Astrocyte of the cerebellum (primary cell): ENCODE results near the gene KIF1A.

Experiments used
- DNase-seq: peaks from one replicate; pipeline ENCODE4 v3.0.0-alpha.2; 2011; ENCODE audit warnings: low read depth
- H3K4me3 ChIP-seq: 2 replicates; pipeline ENCODE4 v1.5.1; 2011; ENCODE audit warnings: mild to moderate bottlenecking, low read depth, low read length, moderate library complexity
- in situ Hi-C: cut with HindIII; loops from 2 replicates; pipeline ENCODE4 v1.10.0; 2017; ENCODE audit warnings: low sequenced_read_pairs
- TF ChIP-seq, protein P1 (sequence below): IDR thresholded peaks from 2 replicates; pipeline ENCODE4 v1.5.1; 2012; ENCODE audit warnings: low read length, low read depth, moderate library complexity, mild to moderate bottlenecking; ENCODE audit errors: missing control alignments

KIF1A gene, protein sequence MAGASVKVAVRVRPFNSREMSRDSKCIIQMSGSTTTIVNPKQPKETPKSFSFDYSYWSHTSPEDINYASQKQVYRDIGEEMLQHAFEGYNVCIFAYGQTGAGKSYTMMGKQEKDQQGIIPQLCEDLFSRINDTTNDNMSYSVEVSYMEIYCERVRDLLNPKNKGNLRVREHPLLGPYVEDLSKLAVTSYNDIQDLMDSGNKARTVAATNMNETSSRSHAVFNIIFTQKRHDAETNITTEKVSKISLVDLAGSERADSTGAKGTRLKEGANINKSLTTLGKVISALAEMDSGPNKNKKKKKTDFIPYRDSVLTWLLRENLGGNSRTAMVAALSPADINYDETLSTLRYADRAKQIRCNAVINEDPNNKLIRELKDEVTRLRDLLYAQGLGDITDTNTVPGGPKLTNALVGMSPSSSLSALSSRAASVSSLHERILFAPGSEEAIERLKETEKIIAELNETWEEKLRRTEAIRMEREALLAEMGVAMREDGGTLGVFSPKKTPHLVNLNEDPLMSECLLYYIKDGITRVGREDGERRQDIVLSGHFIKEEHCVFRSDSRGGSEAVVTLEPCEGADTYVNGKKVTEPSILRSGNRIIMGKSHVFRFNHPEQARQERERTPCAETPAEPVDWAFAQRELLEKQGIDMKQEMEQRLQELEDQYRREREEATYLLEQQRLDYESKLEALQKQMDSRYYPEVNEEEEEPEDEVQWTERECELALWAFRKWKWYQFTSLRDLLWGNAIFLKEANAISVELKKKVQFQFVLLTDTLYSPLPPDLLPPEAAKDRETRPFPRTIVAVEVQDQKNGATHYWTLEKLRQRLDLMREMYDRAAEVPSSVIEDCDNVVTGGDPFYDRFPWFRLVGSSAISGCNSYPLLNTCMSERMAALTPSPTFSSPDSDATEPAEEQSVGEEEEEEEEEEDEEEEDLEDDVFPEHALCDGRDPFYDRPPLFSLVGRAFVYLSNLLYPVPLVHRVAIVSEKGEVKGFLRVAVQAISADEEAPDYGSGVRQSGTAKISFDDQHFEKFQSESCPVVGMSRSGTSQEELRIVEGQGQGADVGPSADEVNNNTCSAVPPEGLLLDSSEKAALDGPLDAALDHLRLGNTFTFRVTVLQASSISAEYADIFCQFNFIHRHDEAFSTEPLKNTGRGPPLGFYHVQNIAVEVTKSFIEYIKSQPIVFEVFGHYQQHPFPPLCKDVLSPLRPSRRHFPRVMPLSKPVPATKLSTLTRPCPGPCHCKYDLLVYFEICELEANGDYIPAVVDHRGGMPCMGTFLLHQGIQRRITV (N-terminal part only)

DNA sequence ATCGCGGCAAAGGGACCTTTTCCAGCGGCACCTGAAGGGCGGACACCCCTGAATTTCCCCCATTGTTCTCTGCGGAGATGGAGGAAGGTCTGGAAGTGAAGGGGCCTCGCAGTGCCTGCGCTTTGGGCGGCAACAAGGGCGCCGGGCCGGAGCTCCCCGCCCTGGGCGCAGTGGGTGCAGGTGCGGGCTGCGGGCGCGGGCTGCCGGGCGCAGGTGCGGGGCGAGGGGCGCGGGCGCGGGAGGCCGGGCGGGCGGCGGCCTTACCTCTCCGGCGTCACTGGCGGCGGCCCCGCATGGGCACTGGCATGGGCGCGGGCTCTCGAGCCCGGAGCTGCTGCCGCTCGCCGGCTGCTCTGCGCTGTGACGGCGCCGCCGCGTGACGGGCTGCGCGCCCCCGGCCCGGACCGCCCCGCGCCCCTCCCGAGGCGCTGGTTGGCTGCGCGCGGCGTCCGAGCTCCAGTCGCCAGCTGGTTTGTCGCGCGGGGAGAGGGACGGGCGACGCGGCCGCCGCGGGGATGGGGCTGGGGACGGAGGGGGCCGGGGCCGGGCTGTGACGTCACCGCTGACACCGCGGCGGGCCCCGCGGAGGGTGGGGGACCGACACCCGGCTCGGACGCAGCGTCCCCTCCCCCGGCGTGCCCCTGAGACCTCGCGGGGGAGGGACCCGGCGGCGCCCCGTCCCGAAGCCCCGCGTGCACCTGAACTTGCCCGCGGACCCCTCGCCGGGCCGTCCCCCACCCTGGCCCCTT is at the start of gene KIF1A:
Gene KIF1A (minus strand): TSS at position 362 of the 749 bp plus-strand sequence. CDS start 22,467 bp downstream, outside the sequence.
- in situ Hi-C loops = no loop called here
- no peak within 1 kb of the TSS for H3K4me3 ChIP-seq

DNA sequence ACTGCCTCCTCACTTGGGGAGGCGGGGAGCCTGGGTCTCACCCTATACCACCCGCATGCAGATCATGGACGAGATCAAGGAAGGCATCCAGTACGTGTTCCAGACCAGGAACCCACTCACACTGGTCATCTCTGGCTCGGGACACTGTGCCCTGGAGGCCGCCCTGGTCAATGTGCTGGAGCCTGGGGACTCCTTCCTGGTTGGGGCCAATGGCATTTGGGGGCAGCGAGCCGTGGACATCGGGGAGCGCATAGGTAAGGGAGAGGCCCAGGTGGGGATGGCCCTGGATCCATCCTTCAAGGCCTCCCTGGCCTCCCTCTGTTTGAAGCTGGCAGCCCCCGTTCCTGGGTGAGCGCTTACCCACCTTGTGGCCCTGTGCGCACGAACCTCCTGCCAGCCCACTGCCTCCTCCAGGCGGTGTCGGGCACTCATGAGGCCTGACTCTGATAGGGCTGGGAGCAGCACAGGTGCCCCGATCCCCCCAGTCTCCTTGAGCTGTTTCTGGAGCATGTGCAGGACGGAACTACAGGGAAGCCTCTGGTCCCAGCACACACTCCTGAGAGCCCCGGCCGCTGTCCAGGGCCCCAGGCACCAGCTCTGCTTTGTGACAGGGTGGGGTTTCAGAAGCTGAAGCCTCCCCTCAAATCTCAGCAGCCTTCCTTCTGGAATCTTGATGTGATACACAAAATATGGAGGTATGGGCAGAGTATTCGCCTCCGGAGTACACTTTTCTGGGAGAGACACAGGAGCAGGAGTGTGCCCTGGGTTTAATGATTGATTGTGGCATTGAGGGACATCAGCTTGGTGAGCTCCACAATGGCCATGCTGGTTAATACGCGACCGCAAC is 49.3 kb upstream of the KIF1A start:
- no peak for DNase-seq
- TF ChIP-seq, protein P1, sequence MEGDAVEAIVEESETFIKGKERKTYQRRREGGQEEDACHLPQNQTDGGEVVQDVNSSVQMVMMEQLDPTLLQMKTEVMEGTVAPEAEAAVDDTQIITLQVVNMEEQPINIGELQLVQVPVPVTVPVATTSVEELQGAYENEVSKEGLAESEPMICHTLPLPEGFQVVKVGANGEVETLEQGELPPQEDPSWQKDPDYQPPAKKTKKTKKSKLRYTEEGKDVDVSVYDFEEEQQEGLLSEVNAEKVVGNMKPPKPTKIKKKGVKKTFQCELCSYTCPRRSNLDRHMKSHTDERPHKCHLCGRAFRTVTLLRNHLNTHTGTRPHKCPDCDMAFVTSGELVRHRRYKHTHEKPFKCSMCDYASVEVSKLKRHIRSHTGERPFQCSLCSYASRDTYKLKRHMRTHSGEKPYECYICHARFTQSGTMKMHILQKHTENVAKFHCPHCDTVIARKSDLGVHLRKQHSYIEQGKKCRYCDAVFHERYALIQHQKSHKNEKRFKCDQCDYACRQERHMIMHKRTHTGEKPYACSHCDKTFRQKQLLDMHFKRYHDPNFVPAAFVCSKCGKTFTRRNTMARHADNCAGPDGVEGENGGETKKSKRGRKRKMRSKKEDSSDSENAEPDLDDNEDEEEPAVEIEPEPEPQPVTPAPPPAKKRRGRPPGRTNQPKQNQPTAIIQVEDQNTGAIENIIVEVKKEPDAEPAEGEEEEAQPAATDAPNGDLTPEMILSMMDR = no peak
- in situ Hi-C loops = no loop called here
- H3K4me3 ChIP-seq = no peak overlapping the region

More for the DNA sequence above, at the start of gene KIF1A:
- no peak for DNase-seq
- TF ChIP-seq, protein P1 = no peak

DNA sequence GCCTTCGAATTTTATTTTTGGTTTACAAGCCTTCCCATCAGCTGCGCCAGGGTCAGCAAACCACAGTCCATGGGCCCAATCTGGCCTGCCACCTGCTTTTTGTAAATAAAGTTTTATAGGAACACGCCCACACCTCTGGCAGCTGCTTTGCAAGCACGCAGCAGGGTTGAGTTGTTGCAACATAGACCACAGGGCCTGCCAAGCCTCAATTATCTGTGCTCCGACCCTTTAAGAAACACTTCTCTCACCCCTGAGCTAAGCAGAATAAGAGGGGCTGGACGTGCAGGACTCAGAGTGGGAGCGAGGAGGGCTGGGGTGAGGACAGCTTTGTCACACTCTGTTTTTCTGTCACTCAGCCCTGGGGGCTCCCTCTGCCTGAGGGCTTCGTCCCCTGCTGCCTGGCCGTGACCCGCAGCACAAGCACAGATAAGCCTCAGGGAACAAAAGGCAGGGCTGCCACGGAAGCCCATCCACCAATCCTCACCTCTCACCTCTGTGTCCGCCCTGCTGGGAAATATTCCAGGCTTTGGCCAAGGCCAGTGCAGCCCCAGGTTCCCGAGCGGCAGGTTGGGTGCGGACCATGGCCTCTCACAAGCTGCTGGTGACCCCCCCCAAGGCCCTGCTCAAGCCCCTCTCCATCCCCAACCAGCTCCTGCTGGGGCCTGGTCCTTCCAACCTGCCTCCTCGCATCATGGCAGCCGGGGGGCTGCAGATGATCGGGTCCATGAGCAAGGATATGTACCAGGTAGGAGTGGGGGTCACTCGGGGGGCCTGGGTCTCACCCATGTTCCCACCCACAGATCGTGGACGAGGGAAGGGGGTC is 48.5 kb upstream of the KIF1A start, which contains the start of gene AGXT:
Gene AGXT (plus strand): TSS at position 539 of the 823 bp plus-strand sequence. CDS start 42 bp downstream, at position 581.
- no peak within 1 kb of the TSS for H3K4me3 ChIP-seq
- TF ChIP-seq, protein P1 = no peak
- in situ Hi-C loops = no loop called here
- DNase-seq = no peak

DNA sequence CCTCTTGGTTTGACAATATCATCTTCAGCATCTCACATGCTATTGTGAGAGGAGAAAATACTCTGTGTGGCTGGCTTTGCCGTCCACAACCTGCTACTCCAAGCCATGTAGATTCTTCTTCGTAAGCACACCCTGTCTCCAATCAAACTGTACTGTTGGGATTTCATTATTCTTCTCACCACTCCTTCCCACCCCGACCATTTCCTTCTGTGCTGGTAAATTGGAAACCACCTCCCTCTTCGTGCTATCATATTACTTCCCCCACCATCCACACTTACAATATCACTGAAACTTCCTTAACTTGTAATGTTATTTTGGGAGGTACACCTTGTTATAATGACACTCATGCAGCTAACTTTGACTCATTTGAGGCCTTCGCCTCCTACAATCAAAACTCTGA is 45.4 kb upstream of the KIF1A start:
- no peak for DNase-seq
- in situ Hi-C loops = no loop called here
- TF ChIP-seq, protein P1 = no peak
- no peak overlapping the region for H3K4me3 ChIP-seq

DNA sequence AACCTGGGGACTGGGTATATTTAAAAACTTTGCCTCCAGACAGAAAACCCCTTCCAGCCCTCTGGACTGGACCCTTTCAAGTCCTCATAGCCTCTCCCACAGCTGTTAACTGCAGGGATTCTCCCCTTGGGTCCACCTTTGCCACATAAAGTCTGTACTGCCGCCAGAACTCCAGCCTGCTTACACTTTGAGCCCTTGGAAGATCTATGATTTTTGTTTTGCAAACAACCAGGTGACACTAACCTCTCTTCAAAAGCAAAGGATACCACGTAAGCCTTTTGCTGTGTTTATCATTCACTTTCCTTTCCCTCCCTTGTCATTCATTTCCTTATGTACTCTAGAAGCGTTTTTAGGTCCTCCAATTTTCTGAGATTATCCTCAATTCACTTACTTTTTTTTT is 44.5 kb upstream of the KIF1A start:
- TF ChIP-seq, protein P1 = no peak
- no peak overlapping the region for H3K4me3 ChIP-seq
- in situ Hi-C loops = no loop called here
- no peak for DNase-seq
